NCI-H510A (cell line): Measurements from ENCODE around the gene TUBGCP4.
"Not testable (repeated sequence)": the region's sequence is repeated elsewhere in the genome, so short reads cannot be mapped to it uniquely, and the experiment has no call there.

Experiments
- DNase-seq: peaks from one replicate; lab custom pipeline; 2025; lab: John Stamatoyannopoulos, UW

TUBGCP4 gene

GRCh38 chr15:43370975-43371974 lies at the start of gene TUBGCP4, which contains the start of gene ZSCAN29:
Gene TUBGCP4 (plus strand): TSS chr15:43371101. CDS start chr15:43371355, 254 bp downstream.
Gene ZSCAN29 (minus strand): TSS chr15:43371043. CDS start chr15:43369913, 1,130 bp downstream.
- DNase-seq = peak; percentile 57

GRCh38 chr15:43325039-43325684 lies 45.7 kb upstream of the TUBGCP4 start:
- DNase-seq = no peak

GRCh38 chr15:43329217-43329959 lies 41.5 kb upstream of the TUBGCP4 start:
- DNase-seq = no peak

- DNase-seq = peak; percentile 53
Measured at GRCh38 chr15:43329960-43330779, 40.7 kb upstream of the TUBGCP4 start, which contains the start of gene LCMT2. Gene LCMT2 (minus strand): TSS chr15:43330573. CDS start chr15:43330489, 84 bp downstream.

- DNase-seq = no peak
Measured at GRCh38 chr15:43330780-43331087, 40.2 kb upstream of the TUBGCP4 start.

- DNase-seq = no peak
Measured at GRCh38 chr15:43346305-43346704, 24.6 kb upstream of the TUBGCP4 start.

GRCh38 chr15:43347114-43347513 lies 23.8 kb upstream of the TUBGCP4 start:
- no peak for DNase-seq

GRCh38 chr15:43352693-43353382 lies 18.1 kb upstream of the TUBGCP4 start:
- no peak for DNase-seq

GRCh38 chr15:43360821-43361220 lies 10.1 kb upstream of the TUBGCP4 start:
- no peak for DNase-seq

GRCh38 chr15:43361313-43361903 lies 9.5 kb upstream of the TUBGCP4 start:
- DNase-seq = no peak

GRCh38 chr15:43370310-43370974 lies 459 bp upstream of the TUBGCP4 start:
- no peak for DNase-seq

- peak; percentile 10 for DNase-seq
Measured at GRCh38 chr15:43376017-43376705, 5.3 kb downstream of the TUBGCP4 start.

GRCh38 chr15:43378601-43379000 lies 7.7 kb downstream of the TUBGCP4 start:
- no peak for DNase-seq

- DNase-seq = no peak
Measured at GRCh38 chr15:43382310-43382709, 11.4 kb downstream of the TUBGCP4 start.

GRCh38 chr15:43383070-43383469 lies 12.2 kb downstream of the TUBGCP4 start:
- DNase-seq = no peak

GRCh38 chr15:43390723-43391122 lies 19.8 kb downstream of the TUBGCP4 start:
- no peak for DNase-seq

GRCh38 chr15:43393592-43393991 lies 22.7 kb downstream of the TUBGCP4 start:
- DNase-seq = not testable (repeated sequence)

GRCh38 chr15:43402255-43402654 lies 31.4 kb downstream of the TUBGCP4 start:
- no peak for DNase-seq

GRCh38 chr15:43403616-43404015 lies 32.7 kb downstream of the TUBGCP4 start:
- no peak for DNase-seq
